Activated T-helper 2 cell treated with anti-CD3 and anti-CD28 coated beads, Interferon-gamma antibody, Interleukin-2, Interleukin-4, amounts not matched to agents 10 μg/mL and 5 μg/mL and 100 μg/mL, durations not matched to agents 14 hours and 24 hours and 36 hours (primary cell): ENCODE results near the gene INSIG2. TPM values are rescaled to one million over a fixed set of nuclear protein-coding genes. Genes with fewer than 3 reads are reported as not detected.

ENCODE experiments used
- DNase-seq: peaks from one replicate; pipeline ENCODE4 v3.0.0; 2021; ENCODE audit warnings: low spot score
- H3K27ac Mint-ChIP-seq: one replicate; pipeline ENCODE4 v1.8.0; 2021; ENCODE audit warnings: mixed read lengths
- H3K27me3 Mint-ChIP-seq: one replicate; pipeline ENCODE4 v1.8.0; 2021; ENCODE audit warnings: low read depth, mixed read lengths
- H3K36me3 Mint-ChIP-seq: one replicate; pipeline ENCODE4 v1.8.0; 2021; ENCODE audit warnings: low read depth, mixed read lengths
- H3K4me1 Mint-ChIP-seq: one replicate; pipeline ENCODE4 v1.8.0; 2021; ENCODE audit warnings: low read depth, mixed read lengths
- H3K4me3 Mint-ChIP-seq: one replicate; pipeline ENCODE4 v1.8.0; 2021; ENCODE audit warnings: low read depth, mild to moderate bottlenecking, moderate library complexity, mixed read lengths
- H3K9me3 Mint-ChIP-seq: one replicate; pipeline ENCODE4 v1.8.0; 2021; ENCODE audit warnings: mixed read lengths
- intact Hi-C: fragments of 100-400 bp; cut with micrococcal nuclease; formaldehyde crosslinking; loops from one replicate; pipeline ENCODE4 v1.15.1; 2023
- total RNA-seq: library from RNA; stranded (reverse); gene quantifications from 2 replicates; pipeline ENCODE4 v1.2.3, GENCODE V29; 2022

The INSIG2 gene
- total RNA-seq, 1 donor from 2014 or later = 51.6 TPM

- Mint-ChIP-seq H3K27me3 (peaks cover 14% of the 10 kb centered on the region), H3K36me3 (no peaks in the 10 kb centered on the region), H3K4me1 (peaks cover 20% of the 10 kb centered on the region), H3K4me3 (no peak overlapping the region), H3K27ac (no peak overlapping the region), H3K9me3 (no peaks in the 10 kb centered on the region)
- DNase-seq = no peak
- intact Hi-C loops = no loop called here
Observed at GRCh38 chr2:118128826-118129225, 40.6 kb downstream of the INSIG2 start.

DNA sequence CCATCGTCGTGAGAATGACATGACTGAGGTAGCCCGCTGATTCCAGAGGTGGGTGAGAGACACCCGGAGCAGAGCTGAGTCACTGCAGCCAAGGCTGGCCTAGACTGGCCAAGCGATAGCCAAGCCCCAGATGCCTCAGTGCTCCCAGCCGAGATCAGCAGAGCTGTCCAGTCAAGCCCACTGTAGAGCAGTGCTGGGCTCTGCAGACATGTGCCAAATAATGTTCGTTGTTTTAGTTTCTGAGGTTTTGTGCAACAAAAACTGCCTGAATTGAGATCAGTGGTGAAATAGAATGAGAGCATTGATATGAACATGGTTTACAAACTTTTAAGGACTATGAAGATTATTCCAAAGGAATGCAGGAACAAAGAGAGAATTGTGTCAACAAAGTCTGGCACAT is 42.1 kb downstream of the INSIG2 start:
- Mint-ChIP-seq H3K36me3 (no peaks in the 10 kb centered on the region), H3K27me3 (peaks cover 17% of the 10 kb centered on the region), H3K4me3 (no peak overlapping the region), H3K9me3 (no peaks in the 10 kb centered on the region), H3K27ac (peak overlapping the region; percentile 60), H3K4me1 (peaks cover 21% of the 10 kb centered on the region)
- intact Hi-C loops = loop anchor here (2.0 kb wide), 3 partner anchors 18 to 46 kb away; no protein-coding TSS in a partner anchor
- DNase-seq = no peak

- peaks cover 21% of the 10 kb centered on the region for H3K4me1 Mint-ChIP-seq
- H3K36me3 Mint-ChIP-seq = no peaks in the 10 kb centered on the region
- no peak overlapping the region for H3K4me3 Mint-ChIP-seq
- no peaks in the 10 kb centered on the region for H3K9me3 Mint-ChIP-seq
- no peak for DNase-seq
- peaks cover 19% of the 10 kb centered on the region for H3K27me3 Mint-ChIP-seq
- H3K27ac Mint-ChIP-seq = no peak overlapping the region
- intact Hi-C loops = loop anchor here (1.0 to 2.0 kb wide), 4 partner anchors 17 to 45 kb away; no protein-coding TSS in a partner anchor
Observed at GRCh38 chr2:118131771-118132170, 43.5 kb downstream of the INSIG2 start.

- Mint-ChIP-seq H3K4me1 (peaks cover 21% of the 10 kb centered on the region), H3K9me3 (no peaks in the 10 kb centered on the region), H3K27ac (no peak overlapping the region), H3K36me3 (no peaks in the 10 kb centered on the region), H3K4me3 (no peak overlapping the region), H3K27me3 (peaks cover 11% of the 10 kb centered on the region)
- intact Hi-C loops = no loop called here
- no peak for DNase-seq
Observed at GRCh38 chr2:118133916-118134315, 45.6 kb downstream of the INSIG2 start.

- H3K4me3 Mint-ChIP-seq = no peak overlapping the region
- H3K27ac Mint-ChIP-seq = no peak overlapping the region
- H3K4me1 Mint-ChIP-seq = peaks cover 21% of the 10 kb centered on the region
- no peaks in the 10 kb centered on the region for H3K36me3 Mint-ChIP-seq
- intact Hi-C loops = no loop called here
- DNase-seq = no peak
- H3K9me3 Mint-ChIP-seq = no peaks in the 10 kb centered on the region
- H3K27me3 Mint-ChIP-seq = peaks cover 11% of the 10 kb centered on the region
Observed at GRCh38 chr2:118134650-118135049, 46.4 kb downstream of the INSIG2 start.

GRCh38 chr2:118145207-118145606 is 56.9 kb downstream of the INSIG2 start:
- Mint-ChIP-seq H3K4me1 (peaks cover 5% of the 10 kb centered on the region), H3K27me3 (peaks cover 2% of the 10 kb centered on the region), H3K36me3 (no peaks in the 10 kb centered on the region), H3K9me3 (no peaks in the 10 kb centered on the region), H3K4me3 (no peak overlapping the region), H3K27ac (no peak overlapping the region)
- intact Hi-C loops = no loop called here
- no peak for DNase-seq

GRCh38 chr2:118145806-118146205 is 57.5 kb downstream of the INSIG2 start:
- H3K9me3 Mint-ChIP-seq = no peaks in the 10 kb centered on the region
- intact Hi-C loops = no loop called here
- peaks cover 5% of the 10 kb centered on the region for H3K4me1 Mint-ChIP-seq
- peaks cover 2% of the 10 kb centered on the region for H3K27me3 Mint-ChIP-seq
- H3K4me3 Mint-ChIP-seq = no peak overlapping the region
- no peaks in the 10 kb centered on the region for H3K36me3 Mint-ChIP-seq
- no peak for DNase-seq
- H3K27ac Mint-ChIP-seq = no peak overlapping the region

DNA sequence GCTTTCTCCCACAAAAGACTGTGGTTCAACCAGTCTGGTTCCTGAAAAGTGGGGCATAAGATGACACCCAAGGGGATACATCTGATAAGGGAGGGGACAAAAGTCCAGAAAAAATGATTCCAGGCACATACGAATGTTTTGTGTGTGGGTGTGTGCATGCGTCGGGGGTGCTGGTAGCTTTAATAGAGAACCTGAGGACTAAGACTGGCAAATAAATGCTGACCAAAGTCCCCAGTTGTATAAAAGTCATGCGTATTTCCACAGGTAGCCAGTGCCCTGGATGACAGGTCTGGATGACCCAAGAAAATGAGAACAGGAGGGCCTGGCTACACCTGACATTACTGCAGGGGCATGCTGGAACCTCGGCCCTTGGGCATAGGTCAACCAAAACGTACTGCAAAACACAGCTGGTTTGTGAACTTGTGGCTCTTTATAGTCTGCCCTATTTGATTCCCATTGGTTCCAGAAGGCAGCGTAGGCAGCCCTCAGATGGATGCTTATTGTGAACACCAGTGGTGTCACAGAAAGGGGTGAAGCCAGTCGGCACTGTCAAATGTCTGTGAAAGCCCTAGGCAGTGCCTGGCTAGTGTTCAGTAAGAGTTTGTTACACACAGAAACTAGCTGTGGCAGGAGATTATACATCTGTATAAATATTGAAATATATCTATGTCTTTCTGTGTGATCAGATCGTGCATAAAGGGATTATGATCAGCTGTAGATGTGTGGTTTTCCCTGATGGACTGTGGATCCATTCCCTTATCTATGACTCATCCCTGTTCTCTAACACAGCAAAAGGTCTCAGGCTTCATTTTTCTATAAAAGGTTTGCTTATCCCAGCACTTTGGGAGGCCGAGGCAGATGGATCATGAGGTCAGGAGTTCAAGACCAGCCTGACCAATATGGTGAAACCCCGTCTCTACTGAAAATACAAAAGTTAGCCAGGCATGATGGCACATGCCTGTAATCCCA is 58.3 kb downstream of the INSIG2 start:
- intact Hi-C loops = no loop called here
- Mint-ChIP-seq H3K36me3 (no peaks in the 10 kb centered on the region), H3K27me3 (peaks cover 2% of the 10 kb centered on the region), H3K4me3 (no peak overlapping the region), H3K9me3 (no peaks in the 10 kb centered on the region), H3K27ac (no peak overlapping the region), H3K4me1 (peaks cover 5% of the 10 kb centered on the region)
- no peak for DNase-seq

- Mint-ChIP-seq H3K27ac (no peak overlapping the region), H3K4me1 (peaks cover 5% of the 10 kb centered on the region), H3K4me3 (no peak overlapping the region), H3K27me3 (peaks cover 2% of the 10 kb centered on the region), H3K36me3 (no peaks in the 10 kb centered on the region), H3K9me3 (no peaks in the 10 kb centered on the region)
- no peak for DNase-seq
- intact Hi-C loops = loop anchor here (2.0 kb wide), 1 partner anchor 17 kb away; no protein-coding TSS in a partner anchor
Observed at GRCh38 chr2:118148133-118148532, 59.9 kb downstream of the INSIG2 start.

- Mint-ChIP-seq H3K4me1 (peaks cover 5% of the 10 kb centered on the region), H3K27me3 (peaks cover 2% of the 10 kb centered on the region), H3K36me3 (no peaks in the 10 kb centered on the region), H3K4me3 (no peak overlapping the region), H3K9me3 (no peaks in the 10 kb centered on the region), H3K27ac (no peak overlapping the region)
- DNase-seq = no peak
- intact Hi-C loops = loop anchor here (2.0 kb wide), 1 partner anchor 18 kb away; no protein-coding TSS in a partner anchor
Observed at GRCh38 chr2:118148809-118149208, 60.5 kb downstream of the INSIG2 start.

DNA sequence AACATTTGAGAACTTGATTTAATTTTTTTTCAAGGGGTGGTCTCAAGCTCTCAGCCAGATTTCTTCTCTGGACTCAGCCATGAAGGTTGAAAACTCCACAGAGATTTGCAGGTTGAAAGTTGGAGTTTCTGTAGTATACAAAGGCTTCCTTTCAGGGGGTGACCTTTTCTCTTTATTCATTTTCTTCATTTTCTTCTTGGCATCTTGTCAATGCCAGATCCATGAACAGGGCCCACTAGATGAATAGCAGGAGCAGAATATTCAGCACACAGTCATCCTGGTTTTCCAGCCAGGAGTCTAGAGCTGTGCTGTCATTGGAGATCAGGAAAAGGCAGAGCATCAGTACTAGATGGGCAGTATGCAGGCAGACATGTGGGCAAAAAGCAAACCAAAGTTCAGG is 62.0 kb downstream of the INSIG2 start:
- intact Hi-C loops = no loop called here
- H3K9me3 Mint-ChIP-seq = no peaks in the 10 kb centered on the region
- H3K4me3 Mint-ChIP-seq = no peak overlapping the region
- peaks cover 5% of the 10 kb centered on the region for H3K4me1 Mint-ChIP-seq
- H3K27me3 Mint-ChIP-seq = no peaks in the 10 kb centered on the region
- no peaks in the 10 kb centered on the region for H3K36me3 Mint-ChIP-seq
- DNase-seq = no peak
- no peak overlapping the region for H3K27ac Mint-ChIP-seq

DNA sequence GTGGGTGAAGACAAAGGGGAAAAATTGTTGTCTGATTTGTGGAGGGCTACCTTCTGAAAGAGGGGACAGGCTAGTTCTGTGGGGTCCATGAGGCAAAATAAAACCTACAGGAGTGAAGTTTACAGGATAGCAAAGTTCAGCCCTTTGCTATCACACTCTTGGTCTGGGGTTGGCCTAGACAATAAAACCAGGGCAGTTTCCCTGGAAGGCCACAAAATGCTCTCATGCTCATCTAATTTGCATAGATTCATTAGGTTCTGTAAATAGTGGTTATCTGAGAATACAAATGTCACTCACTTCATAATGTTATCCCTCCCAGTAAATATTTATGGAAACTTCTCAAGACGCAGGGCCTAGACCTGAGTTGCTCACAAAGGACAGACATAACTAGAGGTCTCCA is 63.6 kb downstream of the INSIG2 start:
- H3K4me3 Mint-ChIP-seq = no peak overlapping the region
- peaks cover 7% of the 10 kb centered on the region for H3K27me3 Mint-ChIP-seq
- H3K27ac Mint-ChIP-seq = no peak overlapping the region
- intact Hi-C loops = no loop called here
- no peak for DNase-seq
- peaks cover 7% of the 10 kb centered on the region for H3K9me3 Mint-ChIP-seq
- peaks cover 5% of the 10 kb centered on the region for H3K4me1 Mint-ChIP-seq
- no peaks in the 10 kb centered on the region for H3K36me3 Mint-ChIP-seq

GRCh38 chr2:118153433-118153832 is 65.2 kb downstream of the INSIG2 start:
- Mint-ChIP-seq H3K9me3 (peaks cover 15% of the 10 kb centered on the region), H3K27me3 (peaks cover 14% of the 10 kb centered on the region)

More at GRCh38 chr2:118153433-118153832, 65.2 kb downstream of the INSIG2 start:
- H3K27ac Mint-ChIP-seq = no peak overlapping the region
- no peak overlapping the region for H3K4me3 Mint-ChIP-seq
- H3K36me3 Mint-ChIP-seq = no peaks in the 10 kb centered on the region
- intact Hi-C loops = no loop called here
- DNase-seq = no peak
- peaks cover 3% of the 10 kb centered on the region for H3K4me1 Mint-ChIP-seq
